ENCODE measurements around the gene GOLGA7B.
A peak's percentile ranks its signal among the peaks of the same experiment; 100 is the strongest.

The GOLGA7B gene

DNA sequence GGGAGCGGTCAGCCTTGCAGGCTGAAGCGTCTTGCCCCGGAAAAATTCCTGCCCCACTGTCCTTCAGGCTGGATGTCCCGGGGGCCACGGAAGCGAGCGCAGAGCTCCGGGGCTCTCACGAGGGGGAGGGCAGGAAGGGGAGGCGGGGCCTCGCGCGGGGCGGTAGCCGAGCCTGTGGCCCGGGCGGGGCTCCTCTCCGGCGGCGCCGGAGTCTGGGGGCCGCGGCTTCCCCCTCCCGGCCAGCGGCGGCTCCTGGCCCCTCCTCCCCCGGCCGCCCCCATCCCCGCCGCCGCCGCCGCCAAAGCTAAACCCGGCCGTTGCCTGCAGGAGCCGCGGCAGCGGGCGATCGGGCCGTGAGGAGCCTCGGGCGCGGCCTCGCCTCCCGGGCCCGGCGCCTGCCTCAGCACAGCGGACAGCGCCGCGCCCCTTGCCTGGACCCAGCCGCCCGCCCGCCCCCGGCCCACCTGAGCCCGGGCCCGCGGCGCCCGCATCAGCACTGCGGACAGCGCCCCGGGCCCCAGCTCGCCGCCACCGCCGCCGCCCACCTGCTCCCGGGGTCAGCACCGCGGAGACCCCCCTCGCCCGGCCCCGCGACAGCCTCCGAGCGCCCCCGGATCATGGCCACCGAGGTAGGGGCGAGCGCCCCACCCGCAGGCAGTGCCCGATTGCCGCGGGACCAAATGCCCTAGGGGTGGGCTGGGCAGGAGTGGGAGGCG is at the start of gene GOLGA7B:
Gene GOLGA7B (plus strand): TSS at position 157 of the 716 bp plus-strand sequence. CDS start 461 bp downstream, at position 618.
- TF ChIP-seq EGR1 (IDR thresholded peaks at IDR 0.05): peak; percentile 70
- TF ChIP-seq CREB1 (IDR thresholded peaks at IDR 0.05; ENCODE audit: low read depth): no peak
- no peak for TF ChIP-seq TEAD4 (IDR thresholded peaks at IDR 0.05)
- TF ChIP-seq NFIC (IDR thresholded peaks at IDR 0.05): no peak
- TF ChIP-seq, protein P1, sequence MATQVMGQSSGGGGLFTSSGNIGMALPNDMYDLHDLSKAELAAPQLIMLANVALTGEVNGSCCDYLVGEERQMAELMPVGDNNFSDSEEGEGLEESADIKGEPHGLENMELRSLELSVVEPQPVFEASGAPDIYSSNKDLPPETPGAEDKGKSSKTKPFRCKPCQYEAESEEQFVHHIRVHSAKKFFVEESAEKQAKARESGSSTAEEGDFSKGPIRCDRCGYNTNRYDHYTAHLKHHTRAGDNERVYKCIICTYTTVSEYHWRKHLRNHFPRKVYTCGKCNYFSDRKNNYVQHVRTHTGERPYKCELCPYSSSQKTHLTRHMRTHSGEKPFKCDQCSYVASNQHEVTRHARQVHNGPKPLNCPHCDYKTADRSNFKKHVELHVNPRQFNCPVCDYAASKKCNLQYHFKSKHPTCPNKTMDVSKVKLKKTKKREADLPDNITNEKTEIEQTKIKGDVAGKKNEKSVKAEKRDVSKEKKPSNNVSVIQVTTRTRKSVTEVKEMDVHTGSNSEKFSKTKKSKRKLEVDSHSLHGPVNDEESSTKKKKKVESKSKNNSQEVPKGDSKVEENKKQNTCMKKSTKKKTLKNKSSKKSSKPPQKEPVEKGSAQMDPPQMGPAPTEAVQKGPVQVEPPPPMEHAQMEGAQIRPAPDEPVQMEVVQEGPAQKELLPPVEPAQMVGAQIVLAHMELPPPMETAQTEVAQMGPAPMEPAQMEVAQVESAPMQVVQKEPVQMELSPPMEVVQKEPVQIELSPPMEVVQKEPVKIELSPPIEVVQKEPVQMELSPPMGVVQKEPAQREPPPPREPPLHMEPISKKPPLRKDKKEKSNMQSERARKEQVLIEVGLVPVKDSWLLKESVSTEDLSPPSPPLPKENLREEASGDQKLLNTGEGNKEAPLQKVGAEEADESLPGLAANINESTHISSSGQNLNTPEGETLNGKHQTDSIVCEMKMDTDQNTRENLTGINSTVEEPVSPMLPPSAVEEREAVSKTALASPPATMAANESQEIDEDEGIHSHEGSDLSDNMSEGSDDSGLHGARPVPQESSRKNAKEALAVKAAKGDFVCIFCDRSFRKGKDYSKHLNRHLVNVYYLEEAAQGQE (IDR thresholded peaks at IDR 0.05; ENCODE audit: low read depth): peak; percentile 86
- no peak for TF ChIP-seq TCF12 (IDR thresholded peaks at IDR 0.05; ENCODE audit: low read depth)
- TF ChIP-seq ZBTB7A (IDR thresholded peaks at IDR 0.05; ENCODE audit: low read depth): peak; percentile 99
- TF ChIP-seq, protein P2, sequence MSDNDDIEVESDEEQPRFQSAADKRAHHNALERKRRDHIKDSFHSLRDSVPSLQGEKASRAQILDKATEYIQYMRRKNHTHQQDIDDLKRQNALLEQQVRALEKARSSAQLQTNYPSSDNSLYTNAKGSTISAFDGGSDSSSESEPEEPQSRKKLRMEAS (IDR thresholded peaks at IDR 0.05): peak; percentile 45; the same call in 1 of the 2 replicates
- no peak for TF ChIP-seq RAD21 (IDR thresholded peaks at IDR 0.05; ENCODE audit: low read depth)

DNA sequence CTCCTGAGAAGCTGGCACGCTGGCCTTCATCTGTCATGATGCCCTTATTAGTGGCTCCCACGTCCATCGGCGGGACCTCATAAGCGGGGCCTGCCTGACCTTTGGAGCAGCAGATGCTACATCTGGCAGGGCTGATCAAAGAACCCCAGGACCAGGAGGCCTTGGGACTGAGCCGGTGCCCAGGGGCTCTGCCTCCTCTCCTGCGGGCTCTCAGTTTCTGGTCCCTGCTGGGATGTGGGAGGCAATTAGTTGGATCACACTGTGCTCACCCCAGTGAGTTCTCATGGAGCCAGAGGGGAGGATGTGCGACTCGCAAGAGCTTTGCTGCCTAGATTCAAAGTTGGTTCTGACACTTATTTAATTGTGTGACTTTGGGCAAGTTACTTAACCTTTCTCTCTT is 49.2 kb upstream of the GOLGA7B start:
- TF ChIP-seq TAF1 (IDR thresholded peaks at IDR 0.05; ENCODE audit: low read depth) (no peak), EGR1 (IDR thresholded peaks at IDR 0.05) (no peak), USF1 (IDR thresholded peaks at IDR 0.05) (no peak), RAD21 (IDR thresholded peaks at IDR 0.05; ENCODE audit: low read depth) (no peak), TCF12 (IDR thresholded peaks at IDR 0.05; ENCODE audit: low read depth) (no peak), YY1 (IDR thresholded peaks at IDR 0.05; ENCODE audit: low read depth) (no peak), EP300 (IDR thresholded peaks at IDR 0.05; ENCODE audit: borderline replicate concordance) (no peak), TEAD4 (IDR thresholded peaks at IDR 0.05) (no peak), CREB1 (IDR thresholded peaks at IDR 0.05; ENCODE audit: low read depth) (no peak), NFIC (IDR thresholded peaks at IDR 0.05) (no peak), ZBTB7A (IDR thresholded peaks at IDR 0.05; ENCODE audit: low read depth) (no peak)
- TF ChIP-seq, protein P1 (IDR thresholded peaks at IDR 0.05; ENCODE audit: low read depth): no peak
- TF ChIP-seq, protein P2 (IDR thresholded peaks at IDR 0.05): no peak

GRCh38 chr10:97801422-97801821 is 48.2 kb upstream of the GOLGA7B start:
- TF ChIP-seq EP300 (IDR thresholded peaks at IDR 0.05; ENCODE audit: borderline replicate concordance): no peak
- TF ChIP-seq, protein P1 (IDR thresholded peaks at IDR 0.05; ENCODE audit: low read depth): peak; percentile 58

GRCh38 chr10:97805096-97805884 is 44.4 kb upstream of the GOLGA7B start:
- TF ChIP-seq NFIC (IDR thresholded peaks at IDR 0.05): no peak
- TF ChIP-seq EGR1 (IDR thresholded peaks at IDR 0.05): no peak
- TF ChIP-seq CREB1 (IDR thresholded peaks at IDR 0.05; ENCODE audit: low read depth): no peak
- TF ChIP-seq TEAD4 (IDR thresholded peaks at IDR 0.05): no peak
- TF ChIP-seq FOXM1 (IDR thresholded peaks at IDR 0.05; ENCODE audit: borderline replicate concordance, low read depth): no peak
- no peak for TF ChIP-seq ZBTB7A (IDR thresholded peaks at IDR 0.05; ENCODE audit: low read depth)
- TF ChIP-seq CEBPB (IDR thresholded peaks at IDR 0.05): no peak
- TF ChIP-seq, protein P2 (IDR thresholded peaks at IDR 0.05): no peak
- TF ChIP-seq TAF1 (IDR thresholded peaks at IDR 0.05; ENCODE audit: low read depth): no peak
- TF ChIP-seq RAD21 (IDR thresholded peaks at IDR 0.05; ENCODE audit: low read depth): no peak
- TF ChIP-seq, protein P1 (IDR thresholded peaks at IDR 0.05; ENCODE audit: low read depth): no peak
- TF ChIP-seq USF1 (IDR thresholded peaks at IDR 0.05): no peak

All from Ishikawa (cell line).